ENCODE data around the gene LIG1. TPM values are rescaled to one million over a fixed set of nuclear protein-coding genes. Genes with fewer than 3 reads are reported as not detected.

LIG1 gene
- total RNA-seq, 1 experiment from 2014 or later, result 41.3 TPM

DNA sequence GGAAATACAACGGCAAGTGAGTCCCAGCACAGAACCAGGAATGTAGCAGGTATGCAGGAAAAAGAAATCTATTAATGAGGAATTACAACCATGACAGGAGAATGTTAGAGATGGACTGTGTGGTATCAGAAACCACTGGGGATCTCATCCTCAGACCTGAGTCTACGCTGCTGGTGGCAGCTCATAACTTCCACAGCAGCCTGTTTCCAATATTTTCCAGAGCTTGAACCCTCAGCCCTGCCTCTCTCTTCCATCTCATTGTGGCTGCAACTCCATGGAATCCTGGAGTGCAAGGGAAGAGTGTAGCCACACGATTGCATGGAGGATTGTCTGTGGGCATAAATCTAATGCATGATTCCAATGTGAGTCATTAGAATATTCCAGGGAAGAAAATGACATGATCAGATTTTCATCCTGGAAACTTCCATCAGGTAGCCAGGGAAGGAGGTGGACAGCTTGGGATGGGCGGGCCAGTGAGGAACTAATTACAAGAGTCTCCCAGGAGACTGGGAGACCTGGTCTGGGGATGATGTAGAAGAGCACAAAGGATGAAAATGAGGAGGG, 74.5 kb downstream of the LIG1 start:
- BruUV-seq (replicated peaks), result no TSS peak
- TF ChIP-seq POLR2AphosphoS5 (IDR thresholded peaks at IDR 0.05; ENCODE audit: low read depth, low read length), result no peak
- no peak for TF ChIP-seq TCF7L2 (IDR thresholded peaks at IDR 0.05; ENCODE audit: low read depth, low read length)
- TF ChIP-seq, protein P1, sequence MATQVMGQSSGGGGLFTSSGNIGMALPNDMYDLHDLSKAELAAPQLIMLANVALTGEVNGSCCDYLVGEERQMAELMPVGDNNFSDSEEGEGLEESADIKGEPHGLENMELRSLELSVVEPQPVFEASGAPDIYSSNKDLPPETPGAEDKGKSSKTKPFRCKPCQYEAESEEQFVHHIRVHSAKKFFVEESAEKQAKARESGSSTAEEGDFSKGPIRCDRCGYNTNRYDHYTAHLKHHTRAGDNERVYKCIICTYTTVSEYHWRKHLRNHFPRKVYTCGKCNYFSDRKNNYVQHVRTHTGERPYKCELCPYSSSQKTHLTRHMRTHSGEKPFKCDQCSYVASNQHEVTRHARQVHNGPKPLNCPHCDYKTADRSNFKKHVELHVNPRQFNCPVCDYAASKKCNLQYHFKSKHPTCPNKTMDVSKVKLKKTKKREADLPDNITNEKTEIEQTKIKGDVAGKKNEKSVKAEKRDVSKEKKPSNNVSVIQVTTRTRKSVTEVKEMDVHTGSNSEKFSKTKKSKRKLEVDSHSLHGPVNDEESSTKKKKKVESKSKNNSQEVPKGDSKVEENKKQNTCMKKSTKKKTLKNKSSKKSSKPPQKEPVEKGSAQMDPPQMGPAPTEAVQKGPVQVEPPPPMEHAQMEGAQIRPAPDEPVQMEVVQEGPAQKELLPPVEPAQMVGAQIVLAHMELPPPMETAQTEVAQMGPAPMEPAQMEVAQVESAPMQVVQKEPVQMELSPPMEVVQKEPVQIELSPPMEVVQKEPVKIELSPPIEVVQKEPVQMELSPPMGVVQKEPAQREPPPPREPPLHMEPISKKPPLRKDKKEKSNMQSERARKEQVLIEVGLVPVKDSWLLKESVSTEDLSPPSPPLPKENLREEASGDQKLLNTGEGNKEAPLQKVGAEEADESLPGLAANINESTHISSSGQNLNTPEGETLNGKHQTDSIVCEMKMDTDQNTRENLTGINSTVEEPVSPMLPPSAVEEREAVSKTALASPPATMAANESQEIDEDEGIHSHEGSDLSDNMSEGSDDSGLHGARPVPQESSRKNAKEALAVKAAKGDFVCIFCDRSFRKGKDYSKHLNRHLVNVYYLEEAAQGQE (IDR thresholded peaks at IDR 0.05; ENCODE audit: insufficient read depth in 1 of 2, low read depth in 2 of 2, low read length in 1 of 2), result no peak
- no peak for TF ChIP-seq SIN3A (IDR thresholded peaks at IDR 0.05; ENCODE audit: borderline replicate concordance, insufficient read depth, low read depth, low read length)
- no peak for TF ChIP-seq CTCF (IDR thresholded peaks at IDR 0.05)
- intact Hi-C loops (cut with micrococcal nuclease; ENCODE audit: unreplicated experiment) (no loop called here), in situ Hi-C loops (cut with HindIII; ENCODE audit: low pct_unique_long_range_greater_than_20kb, low sequenced_read_pairs) (no loop called here)
- no peak overlapping the region for H3K27ac ChIP-seq (ENCODE audit: low read length)
- H3K4me1 ChIP-seq (ENCODE audit: control insufficient read depth, insufficient read depth, low read length), result no peaks in the 10 kb centered on the region
- ATAC-seq (no peak), DNase-seq (ENCODE audit: low read depth, low spot score) (no peak)
- H3K9me3 ChIP-seq (ENCODE audit: control insufficient read depth, insufficient read depth, low read depth, low read length), result no peaks in the 10 kb centered on the region
- ChIA-PET CTCF (no interaction called here), POLR2A (no interaction called here)
- H3K4me3 ChIP-seq (ENCODE audit: low read depth in 2 of 2, low read length in 2 of 2), result no peak overlapping the region
- H3K27me3 ChIP-seq (ENCODE audit: control insufficient read depth, insufficient read depth, low read length), result no peaks in the 10 kb centered on the region
- H3K36me3 ChIP-seq (ENCODE audit: control insufficient read depth, insufficient read depth, low read length), result no peaks in the 10 kb centered on the region

DNA sequence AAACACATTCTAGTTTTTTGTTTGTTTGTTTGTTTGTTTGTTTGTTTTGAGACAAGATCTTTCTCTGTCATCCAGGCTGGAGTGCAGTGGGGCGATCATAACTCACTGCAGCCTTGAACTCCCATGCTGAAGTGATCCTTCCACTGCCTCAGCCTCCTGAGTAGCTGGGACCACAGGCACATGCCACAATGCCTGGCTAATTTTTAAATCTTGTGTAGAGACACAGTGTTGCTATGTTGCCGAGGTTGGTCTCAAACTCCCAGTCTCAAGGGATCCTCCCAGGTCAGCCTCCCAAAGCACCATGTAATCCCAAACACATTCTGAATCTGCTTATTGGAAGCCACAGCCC, 75.3 kb downstream of the LIG1 start:
- Histone ChIP-seq H3K4me1 (ENCODE audit: control insufficient read depth, insufficient read depth, low read length) (no peaks in the 10 kb centered on the region), H3K36me3 (ENCODE audit: control insufficient read depth, insufficient read depth, low read length) (no peaks in the 10 kb centered on the region), H3K27me3 (ENCODE audit: control insufficient read depth, insufficient read depth, low read length) (no peaks in the 10 kb centered on the region), H3K27ac (ENCODE audit: low read length) (no peak overlapping the region), H3K9me3 (ENCODE audit: control insufficient read depth, insufficient read depth, low read depth, low read length) (no peaks in the 10 kb centered on the region), H3K4me3 (ENCODE audit: low read depth in 2 of 2, low read length in 2 of 2) (no peak overlapping the region)
- no TSS peak for BruUV-seq (replicated peaks)
- intact Hi-C loops (cut with micrococcal nuclease; ENCODE audit: unreplicated experiment), result no loop called here
- no peak for TF ChIP-seq CTCF (IDR thresholded peaks at IDR 0.05)
- no peak for TF ChIP-seq TCF7L2 (IDR thresholded peaks at IDR 0.05; ENCODE audit: low read depth, low read length)
- no peak for TF ChIP-seq POLR2AphosphoS5 (IDR thresholded peaks at IDR 0.05; ENCODE audit: low read depth, low read length)
- no peak for TF ChIP-seq SIN3A (IDR thresholded peaks at IDR 0.05; ENCODE audit: borderline replicate concordance, insufficient read depth, low read depth, low read length)
- TF ChIP-seq, protein P1 (IDR thresholded peaks at IDR 0.05; ENCODE audit: insufficient read depth in 1 of 2, low read depth in 2 of 2, low read length in 1 of 2), result no peak
- CTCF ChIA-PET, result no interaction called here
- in situ Hi-C loops (cut with HindIII; ENCODE audit: low pct_unique_long_range_greater_than_20kb, low sequenced_read_pairs), result no loop called here
- no peak for DNase-seq (ENCODE audit: low read depth, low spot score)
- no peak for ATAC-seq
- POLR2A ChIA-PET, result no interaction called here

Measured in Panc1 (cell line).